HepG2 (cell line): ENCODE data around the gene BCAS3.

ENCODE experiments used
- CTCF ChIP-seq: sonication (generic); formaldehyde crosslinking; IDR thresholded peaks from 2 replicates; pipeline ENCODE4 v1.5.0; 2020; ENCODE audit warnings: mild to moderate bottlenecking, missing genetic modification reagents, moderate library complexity
- EZH2 ChIP-seq: conservative IDR thresholded peaks from 2 replicates; pipeline ENCODE4 v1.6.1; 2012; ENCODE audit warnings: mild to moderate bottlenecking, low read depth, low read length, moderate library complexity
- MLX ChIP-seq: IDR thresholded peaks from 2 replicates; pipeline ENCODE4 v1.6.1; 2016
- MTA3 ChIP-seq: sonication (generic); formaldehyde crosslinking; IDR thresholded peaks from 2 replicates; pipeline ENCODE4 v1.4.0; 2020; ENCODE audit warnings: missing genetic modification reagents
- SRF ChIP-seq: IDR thresholded peaks from 2 replicates; pipeline ENCODE4 v1.6.1; 2011; ENCODE audit warnings: mild to moderate bottlenecking, low read depth, low read length, moderate library complexity
- ZFP91 ChIP-seq: sonication (generic); formaldehyde crosslinking; IDR thresholded peaks from 2 replicates; pipeline ENCODE4 v1.9.0; 2022; ENCODE audit warnings: missing genetic modification reagents, mild to moderate bottlenecking, borderline replicate concordance
- ZNF678 ChIP-seq: sonication (generic); formaldehyde crosslinking; IDR thresholded peaks from 2 replicates; pipeline ENCODE4 v1.4.0; 2020; ENCODE audit warnings: mild to moderate bottlenecking, missing genetic modification reagents
- ZNF878 ChIP-seq: sonication (generic); formaldehyde crosslinking; IDR thresholded peaks from 2 replicates; pipeline ENCODE4 v1.8.1; 2023; ENCODE audit warnings: mild to moderate bottlenecking, missing genetic modification reagents, moderate library complexity
- TF ChIP-seq, protein P1 (sequence below): sonication (generic); formaldehyde crosslinking; IDR thresholded peaks from 2 replicates; pipeline ENCODE4 v1.4.0; 2020; ENCODE audit warnings: missing genetic modification reagents
- TF ChIP-seq, protein P2 (sequence below): IDR thresholded peaks from 2 replicates; pipeline ENCODE4 v1.4.0; 2020; ENCODE audit warnings: mild to moderate bottlenecking, missing genetic modification reagents

- no peak for TF ChIP-seq SRF
- no peak for TF ChIP-seq CTCF (CRISPR knock-in tag)
- TF ChIP-seq, protein P1, sequence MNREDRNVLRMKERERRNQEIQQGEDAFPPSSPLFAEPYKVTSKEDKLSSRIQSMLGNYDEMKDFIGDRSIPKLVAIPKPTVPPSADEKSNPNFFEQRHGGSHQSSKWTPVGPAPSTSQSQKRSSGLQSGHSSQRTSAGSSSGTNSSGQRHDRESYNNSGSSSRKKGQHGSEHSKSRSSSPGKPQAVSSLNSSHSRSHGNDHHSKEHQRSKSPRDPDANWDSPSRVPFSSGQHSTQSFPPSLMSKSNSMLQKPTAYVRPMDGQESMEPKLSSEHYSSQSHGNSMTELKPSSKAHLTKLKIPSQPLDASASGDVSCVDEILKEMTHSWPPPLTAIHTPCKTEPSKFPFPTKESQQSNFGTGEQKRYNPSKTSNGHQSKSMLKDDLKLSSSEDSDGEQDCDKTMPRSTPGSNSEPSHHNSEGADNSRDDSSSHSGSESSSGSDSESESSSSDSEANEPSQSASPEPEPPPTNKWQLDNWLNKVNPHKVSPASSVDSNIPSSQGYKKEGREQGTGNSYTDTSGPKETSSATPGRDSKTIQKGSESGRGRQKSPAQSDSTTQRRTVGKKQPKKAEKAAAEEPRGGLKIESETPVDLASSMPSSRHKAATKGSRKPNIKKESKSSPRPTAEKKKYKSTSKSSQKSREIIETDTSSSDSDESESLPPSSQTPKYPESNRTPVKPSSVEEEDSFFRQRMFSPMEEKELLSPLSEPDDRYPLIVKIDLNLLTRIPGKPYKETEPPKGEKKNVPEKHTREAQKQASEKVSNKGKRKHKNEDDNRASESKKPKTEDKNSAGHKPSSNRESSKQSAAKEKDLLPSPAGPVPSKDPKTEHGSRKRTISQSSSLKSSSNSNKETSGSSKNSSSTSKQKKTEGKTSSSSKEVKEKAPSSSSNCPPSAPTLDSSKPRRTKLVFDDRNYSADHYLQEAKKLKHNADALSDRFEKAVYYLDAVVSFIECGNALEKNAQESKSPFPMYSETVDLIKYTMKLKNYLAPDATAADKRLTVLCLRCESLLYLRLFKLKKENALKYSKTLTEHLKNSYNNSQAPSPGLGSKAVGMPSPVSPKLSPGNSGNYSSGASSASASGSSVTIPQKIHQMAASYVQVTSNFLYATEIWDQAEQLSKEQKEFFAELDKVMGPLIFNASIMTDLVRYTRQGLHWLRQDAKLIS (CRISPR knock-in tag), result no peak
- no peak for TF ChIP-seq MLX
- no peak for TF ChIP-seq EZH2
- TF ChIP-seq ZFP91 (CRISPR knock-in tag), result no peak
- TF ChIP-seq ZNF678 (CRISPR knock-in tag), result no peak
- no peak for TF ChIP-seq ZNF878 (CRISPR knock-in tag)
- TF ChIP-seq, protein P2, sequence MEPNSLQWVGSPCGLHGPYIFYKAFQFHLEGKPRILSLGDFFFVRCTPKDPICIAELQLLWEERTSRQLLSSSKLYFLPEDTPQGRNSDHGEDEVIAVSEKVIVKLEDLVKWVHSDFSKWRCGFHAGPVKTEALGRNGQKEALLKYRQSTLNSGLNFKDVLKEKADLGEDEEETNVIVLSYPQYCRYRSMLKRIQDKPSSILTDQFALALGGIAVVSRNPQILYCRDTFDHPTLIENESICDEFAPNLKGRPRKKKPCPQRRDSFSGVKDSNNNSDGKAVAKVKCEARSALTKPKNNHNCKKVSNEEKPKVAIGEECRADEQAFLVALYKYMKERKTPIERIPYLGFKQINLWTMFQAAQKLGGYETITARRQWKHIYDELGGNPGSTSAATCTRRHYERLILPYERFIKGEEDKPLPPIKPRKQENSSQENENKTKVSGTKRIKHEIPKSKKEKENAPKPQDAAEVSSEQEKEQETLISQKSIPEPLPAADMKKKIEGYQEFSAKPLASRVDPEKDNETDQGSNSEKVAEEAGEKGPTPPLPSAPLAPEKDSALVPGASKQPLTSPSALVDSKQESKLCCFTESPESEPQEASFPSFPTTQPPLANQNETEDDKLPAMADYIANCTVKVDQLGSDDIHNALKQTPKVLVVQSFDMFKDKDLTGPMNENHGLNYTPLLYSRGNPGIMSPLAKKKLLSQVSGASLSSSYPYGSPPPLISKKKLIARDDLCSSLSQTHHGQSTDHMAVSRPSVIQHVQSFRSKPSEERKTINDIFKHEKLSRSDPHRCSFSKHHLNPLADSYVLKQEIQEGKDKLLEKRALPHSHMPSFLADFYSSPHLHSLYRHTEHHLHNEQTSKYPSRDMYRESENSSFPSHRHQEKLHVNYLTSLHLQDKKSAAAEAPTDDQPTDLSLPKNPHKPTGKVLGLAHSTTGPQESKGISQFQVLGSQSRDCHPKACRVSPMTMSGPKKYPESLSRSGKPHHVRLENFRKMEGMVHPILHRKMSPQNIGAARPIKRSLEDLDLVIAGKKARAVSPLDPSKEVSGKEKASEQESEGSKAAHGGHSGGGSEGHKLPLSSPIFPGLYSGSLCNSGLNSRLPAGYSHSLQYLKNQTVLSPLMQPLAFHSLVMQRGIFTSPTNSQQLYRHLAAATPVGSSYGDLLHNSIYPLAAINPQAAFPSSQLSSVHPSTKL (CRISPR knock-in tag), result no peak
- TF ChIP-seq MTA3 (CRISPR knock-in tag), result no peak
These were observed 47.0 kb downstream of the BCAS3 start for GRCh38 chr17:60724647-60725046.
